CD4-positive, alpha-beta T cell treated with Interleukin-17A for 1 hour (primary cell): ENCODE results near the gene NAPB.

ENCODE experiments used
- DNase-seq: peaks from one replicate; pipeline ENCODE4 v3.0.0-alpha.2; 2020

The NAPB gene

DNA sequence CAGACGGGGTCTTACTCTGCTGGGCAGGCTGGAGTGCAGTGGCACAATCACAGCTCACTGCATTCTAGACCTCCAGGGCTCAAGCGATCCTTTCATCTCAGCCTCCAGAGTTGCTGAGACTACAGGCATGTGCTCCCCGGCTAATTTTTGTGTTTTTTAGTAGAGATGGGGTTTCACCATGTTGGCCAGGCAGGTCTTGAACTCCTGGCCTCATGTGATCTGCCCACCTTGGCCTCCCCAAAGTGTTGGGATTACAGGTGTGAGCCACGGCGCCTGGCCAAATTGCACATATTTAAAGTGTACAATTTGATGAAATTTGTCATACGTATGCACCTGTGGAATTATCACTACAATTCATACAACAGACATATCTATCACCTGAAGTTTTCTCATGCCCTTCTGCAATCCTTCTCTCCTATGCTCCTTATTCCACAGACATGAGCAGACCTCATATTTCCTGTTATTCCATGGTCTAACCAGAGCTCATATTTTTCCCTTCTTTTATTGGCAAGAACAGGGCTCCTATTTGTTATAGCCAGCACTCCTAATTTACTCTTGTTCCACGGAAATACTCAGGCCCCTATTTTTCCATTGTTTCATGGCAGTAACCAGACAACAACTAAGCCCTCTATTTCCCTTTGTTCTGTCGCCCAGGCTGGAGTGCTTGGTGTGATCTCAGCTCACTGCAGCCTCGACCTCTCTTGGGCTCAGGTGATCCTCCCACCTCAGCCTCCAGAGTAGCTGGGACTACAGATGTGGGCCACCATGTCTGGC lies 16.0 kb upstream of the NAPB start:
- no peak for DNase-seq

DNA sequence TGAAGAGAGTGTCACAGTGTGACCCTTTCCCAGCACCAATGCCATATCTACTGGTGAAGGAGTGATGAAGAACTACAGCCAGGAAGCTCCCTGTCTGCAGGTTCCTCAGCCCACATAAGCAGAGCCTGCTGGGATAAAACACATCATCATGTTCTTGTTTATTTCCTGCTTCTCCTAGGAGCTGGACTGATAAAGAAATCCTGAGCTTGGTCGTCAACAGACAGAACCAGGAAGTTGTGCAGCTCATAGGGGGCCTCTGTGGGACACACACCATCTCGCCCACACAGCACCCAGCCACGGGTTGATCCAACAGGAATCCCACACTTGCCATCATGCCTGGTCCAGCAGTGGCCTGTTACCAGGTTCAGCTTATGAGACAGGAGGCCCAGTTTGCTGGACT lies 15.4 kb upstream of the NAPB start:
- no peak for DNase-seq

DNA sequence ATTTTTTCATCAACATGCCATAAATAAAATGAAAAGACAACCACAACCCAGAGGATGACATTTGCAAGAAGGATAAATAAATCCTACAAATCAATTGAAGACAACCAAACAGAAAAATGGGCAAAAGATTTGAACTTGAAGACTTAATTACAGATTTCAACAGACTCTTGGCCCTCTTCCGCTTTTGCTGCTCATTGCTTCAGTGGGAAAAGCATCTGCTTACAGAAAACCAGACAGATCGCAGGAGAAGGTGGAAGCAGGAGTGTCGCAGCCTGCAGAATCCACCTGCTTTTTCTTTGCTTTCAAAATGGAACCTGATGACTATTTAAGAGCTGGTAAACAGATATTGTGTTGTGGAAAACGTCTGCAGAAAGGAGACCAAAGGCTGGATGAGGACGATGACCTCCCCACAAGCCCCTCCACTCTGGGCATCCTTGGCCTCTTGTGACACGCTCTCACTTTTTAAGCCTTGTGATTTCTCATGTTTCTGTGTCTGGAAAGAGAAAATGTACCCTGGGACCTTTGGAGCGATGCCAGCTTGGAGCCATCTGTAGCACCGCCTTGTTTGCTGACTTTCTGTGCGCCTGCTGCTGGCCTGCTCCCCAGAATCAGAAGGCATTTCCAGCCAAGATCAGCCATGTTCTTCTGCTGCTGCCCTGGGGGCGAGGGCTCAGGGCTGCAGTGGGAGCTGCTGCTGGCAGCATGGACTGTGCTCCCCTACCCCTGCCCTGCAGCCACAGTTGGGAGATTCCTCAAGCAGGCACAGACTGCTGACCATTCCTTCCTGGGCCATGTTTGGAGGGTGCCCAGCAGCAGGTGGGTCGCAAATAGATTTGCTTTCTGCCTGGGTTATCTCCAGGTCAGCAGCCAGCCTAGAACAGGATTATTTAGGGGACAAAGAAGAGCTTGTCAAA lies 14.6 kb upstream of the NAPB start:
- DNase-seq, result no peak

- no peak for DNase-seq
These were observed 13.4 kb upstream of the NAPB start for GRCh38 chr20:23434521-23435313.

- no peak for DNase-seq
These were observed 12.3 kb upstream of the NAPB start for GRCh38 chr20:23433628-23434027.

GRCh38 chr20:23425129-23425528 lies 3.8 kb upstream of the NAPB start:
- no peak for DNase-seq

DNA sequence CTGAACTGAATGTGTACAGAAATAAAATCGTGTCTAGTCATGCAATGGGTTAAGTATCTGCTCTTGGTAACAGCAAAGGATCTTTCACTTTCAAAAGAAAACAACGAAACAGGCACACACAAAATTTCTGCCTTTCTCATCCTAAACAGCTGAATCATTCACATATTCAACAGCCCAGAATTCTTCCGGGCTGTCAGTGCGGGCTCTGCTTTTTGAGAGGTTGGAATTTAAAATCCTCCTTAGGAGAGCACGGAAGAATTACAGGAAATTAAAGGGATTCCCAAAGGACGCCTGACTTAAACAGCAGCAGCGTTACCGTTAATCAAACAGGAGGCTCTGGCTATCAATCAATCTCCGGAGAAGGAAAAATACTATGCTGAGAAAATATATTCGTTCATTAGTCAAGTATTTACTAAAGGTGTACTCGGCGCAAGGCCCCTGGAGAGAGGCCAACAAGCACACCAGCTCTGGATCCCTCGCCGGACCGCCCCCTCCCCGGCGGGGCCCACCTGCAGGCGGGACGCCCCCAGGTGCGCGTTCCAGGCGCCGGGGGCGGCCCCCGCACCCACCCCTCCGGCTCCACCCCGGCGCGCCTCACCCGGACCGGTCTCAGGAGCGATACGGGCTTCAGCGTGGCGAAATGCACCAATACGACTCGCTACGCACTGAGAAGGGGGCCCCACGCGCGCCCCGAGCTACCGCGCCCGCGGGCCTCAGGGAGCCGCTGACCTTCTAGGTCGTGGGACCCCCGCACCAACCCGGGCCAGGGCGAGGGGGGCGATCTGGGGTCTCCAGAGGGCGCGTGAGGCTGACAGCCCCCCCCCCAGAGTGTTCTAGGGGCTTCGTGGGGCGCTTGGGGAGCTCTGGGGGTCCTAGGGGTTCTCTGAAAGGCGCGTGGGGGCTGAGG lies 1.0 kb downstream of the NAPB start:
- DNase-seq, result peak; percentile 35

DNA sequence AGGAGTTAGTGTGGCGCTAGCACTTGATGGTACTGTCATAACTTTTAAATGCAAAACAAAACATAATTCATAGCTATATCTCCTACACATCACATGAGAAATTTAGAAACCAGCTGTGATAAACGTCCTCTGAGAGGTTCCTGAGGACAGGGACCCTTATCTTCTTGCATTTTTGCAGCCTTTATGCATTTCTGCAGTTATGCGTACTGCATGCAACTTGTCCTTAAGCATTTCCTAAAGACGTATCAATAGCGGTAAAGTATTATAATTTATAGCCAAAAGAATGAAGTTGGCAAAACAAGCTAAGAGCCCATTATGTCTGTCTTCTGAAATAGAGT lies 1.7 kb downstream of the NAPB start:
- DNase-seq, result no peak

DNA sequence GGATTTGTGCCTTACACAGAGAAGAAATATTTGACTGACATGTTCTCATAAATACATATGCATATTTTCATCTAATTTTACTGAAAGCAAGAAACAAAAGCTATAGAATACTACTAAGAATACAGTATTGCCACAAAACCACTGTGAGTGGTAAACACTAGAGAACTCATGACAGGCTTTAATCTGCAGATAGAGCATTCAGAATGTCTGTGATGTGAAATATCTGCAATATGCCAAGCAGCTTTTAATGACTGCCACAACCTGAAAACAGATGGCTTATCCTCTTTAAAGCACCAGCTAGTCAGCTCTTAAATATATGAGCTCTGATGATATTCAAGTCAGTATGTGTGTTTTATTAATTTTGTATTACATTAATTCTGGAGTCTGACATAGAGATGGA lies 3.4 kb downstream of the NAPB start:
- no peak for DNase-seq

GRCh38 chr20:23415959-23416583 lies 5.2 kb downstream of the NAPB start:
- peak; percentile 46 for DNase-seq

- DNase-seq, result no peak
These were observed 5.7 kb downstream of the NAPB start for GRCh38 chr20:23415555-23415954.

DNA sequence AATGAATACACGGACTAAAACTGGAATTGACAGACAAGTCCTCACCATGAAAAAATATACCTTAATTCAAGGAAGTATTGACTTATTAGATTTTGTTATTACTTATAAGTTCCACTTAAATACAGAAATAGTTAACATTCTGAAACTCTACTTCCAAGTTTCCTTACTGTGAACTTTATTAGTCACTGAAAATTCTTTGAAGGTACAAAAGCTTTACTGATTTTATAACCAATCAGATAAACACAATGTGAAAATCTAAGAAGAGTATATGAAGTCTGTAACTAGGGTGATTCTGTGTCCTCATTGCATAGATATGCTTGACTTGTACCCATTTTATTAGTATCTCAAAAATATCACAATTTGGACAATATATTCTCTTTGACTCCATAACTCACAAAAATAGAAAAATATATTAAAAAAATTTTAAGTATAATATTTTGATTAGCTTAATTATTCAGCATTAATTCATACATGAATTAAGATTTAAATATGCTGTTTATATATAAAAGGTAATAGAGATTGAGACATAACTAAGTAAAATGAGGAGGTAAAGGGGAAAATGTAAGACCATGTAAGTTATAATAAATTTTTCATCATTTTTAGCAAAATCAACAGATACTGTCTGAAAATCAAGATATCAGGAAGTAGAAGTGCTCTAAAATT lies 6.6 kb downstream of the NAPB start:
- no peak for DNase-seq

DNA sequence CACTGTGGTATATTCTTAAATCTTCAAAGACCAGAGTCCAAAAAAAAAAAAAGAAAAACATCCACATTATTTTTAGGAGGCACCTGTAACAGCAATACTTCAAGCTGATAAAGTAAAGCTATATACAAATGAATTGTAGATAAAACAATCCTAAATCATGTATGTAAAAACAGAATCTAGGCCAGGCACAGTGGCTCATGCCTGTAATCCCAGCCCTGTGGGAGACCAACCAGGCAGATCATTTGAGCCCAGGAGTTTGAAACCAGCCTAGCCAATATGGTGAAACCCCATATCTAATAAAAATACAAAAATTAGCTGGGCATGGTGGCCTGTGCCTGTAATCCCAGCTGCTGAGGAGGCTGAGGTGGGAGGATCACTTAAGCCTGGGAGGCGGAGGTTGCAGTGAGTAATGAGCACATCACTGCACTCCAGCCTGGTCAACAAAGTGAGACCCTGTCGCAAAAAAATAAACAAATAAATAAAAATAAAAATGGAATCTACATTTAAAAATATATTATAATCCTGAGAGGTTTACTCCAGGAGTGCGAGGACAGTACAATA lies 7.3 kb downstream of the NAPB start:
- DNase-seq, result no peak

GRCh38 chr20:23412026-23412425 lies 9.3 kb downstream of the NAPB start:
- no peak for DNase-seq

- DNase-seq, result no peak
These were observed 10.2 kb downstream of the NAPB start for GRCh38 chr20:23410916-23411695.

DNA sequence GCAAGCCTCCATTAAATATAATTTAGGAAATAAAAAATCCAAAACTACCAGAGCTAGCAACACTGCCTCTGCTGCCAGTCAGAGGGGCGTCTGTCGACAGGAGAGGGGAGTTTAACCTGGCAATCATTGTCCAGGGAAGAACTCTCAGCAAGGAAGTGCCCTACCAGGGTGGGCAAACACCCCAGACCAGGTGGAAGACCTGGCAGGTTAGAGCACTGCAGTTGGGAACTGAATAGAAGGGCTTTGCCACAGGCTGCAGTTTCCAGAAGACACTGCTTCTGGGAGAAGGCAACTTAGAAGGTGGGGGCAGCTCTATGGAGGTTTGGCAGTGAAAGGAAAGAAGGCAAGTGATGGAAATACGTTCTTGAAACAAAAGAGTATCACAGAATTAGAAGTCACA lies 11.5 kb downstream of the NAPB start:
- DNase-seq, result no peak

GRCh38 chr20:23408957-23409356 lies 12.3 kb downstream of the NAPB start:
- no peak for DNase-seq

GRCh38 chr20:23407781-23408464 lies 13.4 kb downstream of the NAPB start:
- peak; percentile 46 for DNase-seq

DNA sequence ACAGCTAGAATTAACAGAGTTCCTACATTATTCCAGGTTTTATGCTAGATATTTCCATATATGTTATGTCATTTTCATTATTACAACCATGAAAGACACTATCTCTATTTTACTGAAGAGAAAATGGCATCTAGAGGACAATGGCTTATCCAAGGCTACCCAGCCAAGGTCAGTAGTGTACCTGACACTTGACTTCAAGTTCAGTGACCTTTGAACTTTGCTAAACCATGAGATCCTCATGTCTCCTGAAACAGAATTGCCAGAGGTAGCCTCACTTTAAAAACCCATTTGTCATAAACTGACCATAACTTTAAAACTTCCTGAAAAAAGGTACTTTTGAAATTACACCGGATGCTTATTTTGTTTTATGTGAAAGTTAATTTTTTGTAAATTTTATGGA lies 14.4 kb downstream of the NAPB start:
- no peak for DNase-seq

GRCh38 chr20:23404196-23404595 lies 17.1 kb downstream of the NAPB start:
- no peak for DNase-seq
